T-cell (primary cell): ENCODE measurements around the gene MOBP. TPM values are rescaled to one million over a fixed set of nuclear protein-coding genes. Genes with fewer than 3 reads are reported as not detected.

Experiments used
- ATAC-seq, 4 experiments: fragments of 200-7000 bp in 3 of 4; fragments of 150-1000 bp in 1 of 4; cut with Tn5 transposase; replicated peaks in 1 of 4; 1 replicate in 3 of 4; 2 replicates in 1 of 4; pipeline ENCODE4 v1.10.0; 2021; ENCODE audit warnings: moderate library complexity in 3 of 4, mild to moderate bottlenecking in 2 of 4, moderate number of reproducible peaks in 1 of 4
- CTCF ChIA-PET, 2 donors: fragments of 300-600 bp; sonication (Branson Sonifier 250); formaldehyde crosslinking; loops; one replicate each; lab custom pipeline; 2022; ENCODE audit warnings: antibody characterized with exemption in 2 of 2; lab: Charles Lee
- POLR2A ChIA-PET, 2 donors: fragments of 300-600 bp; sonication (Branson Sonifier 250); formaldehyde crosslinking; loops; one replicate each; lab custom pipeline; 2022; ENCODE audit warnings: antibody characterized with exemption in 2 of 2; lab: Charles Lee
- DNase-seq, 35 experiments: peaks; one replicate each; pipeline versions ENCODE4 v3.0.0 to v3.0.0-alpha.2; 2013 to 2023
- H3K27ac ChIP-seq: one replicate; pipeline ENCODE4 v1.5.1; 2013; ENCODE audit warnings: low read length
- H3K27me3 ChIP-seq, 2 experiments: replicated peaks in 1 of 2; 1 replicate in 1 of 2; 2 replicates in 1 of 2; pipeline versions ENCODE4 v1.6.1 to v1.7.0; 2013; ENCODE audit warnings: low read length in 1 of 2, mixed read lengths in 1 of 2; ENCODE audit not compliant: control insufficient read depth in 2 of 2, insufficient read depth in 2 of 2; ENCODE audit errors: extremely low read depth in 1 of 2
- H3K36me3 ChIP-seq, 2 donors: 1 replicate in 1 of 2; 2 replicates in 1 of 2; pipeline versions ENCODE4 v1.6.1 to v1.7.0; 2013; ENCODE audit warnings: low read length in 1 of 2; ENCODE audit not compliant: control insufficient read depth in 2 of 2, insufficient read depth in 1 of 2; ENCODE audit errors: extremely low read depth in 1 of 2
- H3K4me1 ChIP-seq, 2 experiments: 1 replicate in 1 of 2; 2 replicates in 1 of 2; pipeline versions ENCODE4 v1.6.1 to v1.7.0; 2013; ENCODE audit warnings: low read length in 2 of 2, mixed read lengths in 1 of 2; ENCODE audit not compliant: insufficient read depth in 2 of 2, control insufficient read depth in 1 of 2; ENCODE audit errors: extremely low read depth in 1 of 2
- H3K4me3 ChIP-seq, 2 donors: 1 replicate in 1 of 2; 2 replicates in 1 of 2; pipeline versions ENCODE4 v1.5.1 to v1.7.0; 2013; ENCODE audit warnings: mild to moderate bottlenecking in 2 of 2, low read length in 1 of 2, moderate library complexity in 1 of 2; ENCODE audit not compliant: control insufficient read depth in 1 of 2; ENCODE audit errors: extremely low read depth in 1 of 2
- H3K9me3 ChIP-seq: 2 replicates; pipeline ENCODE4 v1.7.0; 2013
- H3K27ac Mint-ChIP-seq, 2 donors: one replicate each; pipeline ENCODE4 v1.8.0; 2020 to 2021; ENCODE audit warnings: mild to moderate bottlenecking in 2 of 2, mixed read lengths in 2 of 2
- H3K27me3 Mint-ChIP-seq, 2 donors: one replicate each; pipeline ENCODE4 v1.8.0; 2021 to 2022; ENCODE audit warnings: mixed read lengths in 2 of 2
- H3K36me3 Mint-ChIP-seq: one replicate; pipeline ENCODE4 v1.8.0; 2021; ENCODE audit warnings: mixed read lengths
- H3K4me1 Mint-ChIP-seq, 3 donors: one replicate each; pipeline ENCODE4 v1.8.0; 2020 to 2022; ENCODE audit warnings: mixed read lengths in 3 of 3, mild to moderate bottlenecking in 1 of 3
- H3K4me3 Mint-ChIP-seq, 3 donors: one replicate each; pipeline ENCODE4 v1.8.0; 2020 to 2022; ENCODE audit warnings: mild to moderate bottlenecking in 3 of 3, mixed read lengths in 3 of 3, moderate library complexity in 3 of 3
- H3K9me3 Mint-ChIP-seq, 3 donors: one replicate each; pipeline ENCODE4 v1.8.0; 2020 to 2022; ENCODE audit warnings: mixed read lengths in 3 of 3
- WGBS: methylation state at CpG from one replicate; pipeline ENCODE4 v1.1.5; 2013; ENCODE audit warnings: missing lambda C conversion rate; ENCODE audit not compliant: insufficient coverage; 5-methylcytosine and 5-hydroxymethylcytosine counted together
- total RNA-seq, 35 experiments: library from RNA in 6 of 35; stranded (reverse) in 6 of 35; fragments of 120-200 nt in 1 of 35; gene quantifications; one replicate each; pipeline versions ENCODE4 v1.2.1 to v1.2.4 and lab custom pipeline; 2013 to 2026

Gene MOBP
- total RNA-seq, 5 donors from 2014 or later (not counting 1 experiment from before 2014, with no cell fraction given): 0.20 TPM; not detected in 4

DNA sequence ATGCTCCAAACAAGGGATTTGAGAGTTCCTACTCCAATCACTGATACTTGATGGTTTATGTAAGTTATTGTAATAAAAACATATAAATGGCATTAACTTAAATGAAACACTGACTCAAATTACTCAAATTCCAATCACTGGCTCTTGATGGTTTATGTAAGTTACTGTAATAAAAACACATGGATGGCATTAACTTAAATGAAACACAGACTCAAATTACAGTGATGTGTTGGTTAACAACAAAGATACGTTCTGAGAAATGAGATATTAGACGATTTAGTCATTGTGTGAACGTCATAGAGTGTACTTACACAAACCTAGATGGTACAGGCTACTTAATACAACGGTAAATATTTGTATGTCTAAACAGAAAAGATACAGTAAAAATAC lies 6.6 kb downstream of the MOBP start:
- no peak for ATAC-seq
- no peak overlapping the region for H3K4me3 Mint-ChIP-seq
- no peaks in the 10 kb centered on the region for H3K36me3 ChIP-seq
- H3K36me3 Mint-ChIP-seq: no peaks in the 10 kb centered on the region
- ChIA-PET CTCF (interaction anchor here in 1 of 2 donors (0.5 kb wide), 1 partner anchor 26 kb away, joined by 3 read pairs; no protein-coding TSS in a partner anchor), POLR2A (no interaction called here)
- no peak overlapping the region for H3K27ac ChIP-seq
- WGBS: no CpG with 5 or more reads among the region's 4 CpGs
- no peak overlapping the region for H3K4me3 ChIP-seq
- H3K27ac Mint-ChIP-seq: no peak overlapping the region
- H3K9me3 Mint-ChIP-seq: peaks cover 6 to 12% (median 8%) of the 10 kb centered on the region in 3 donors
- no peaks in the 10 kb centered on the region for H3K4me1 Mint-ChIP-seq
- H3K4me1 ChIP-seq: no peaks in the 10 kb centered on the region
- H3K27me3 ChIP-seq: peaks cover 0 to 16% of the 10 kb centered on the region in 2 experiments
- no peaks in the 10 kb centered on the region for H3K9me3 ChIP-seq
- no peak for DNase-seq
- peaks cover 13 to 19% of the 10 kb centered on the region in 2 donors for H3K27me3 Mint-ChIP-seq

DNA sequence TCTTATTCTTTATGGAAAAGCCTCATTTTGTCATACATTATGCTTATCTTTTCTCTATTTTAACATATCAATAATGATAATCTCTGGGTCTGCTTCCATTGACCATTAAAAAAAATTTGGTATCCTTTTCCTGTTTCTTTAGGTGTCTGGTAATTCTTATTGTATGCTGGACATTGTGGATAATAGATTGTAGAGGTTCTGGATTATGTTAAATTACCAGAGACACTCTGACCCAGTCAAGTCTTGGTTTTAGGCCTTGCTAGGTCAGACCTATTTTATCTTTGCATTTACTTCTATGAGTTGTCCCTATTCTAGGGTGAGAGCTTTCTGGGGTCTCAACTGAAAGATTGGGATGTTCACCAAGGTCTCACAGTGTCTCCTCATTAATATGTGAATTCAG lies 9.3 kb downstream of the MOBP start:
- peaks cover 7 to 15% of the 10 kb centered on the region in 2 donors for H3K27me3 Mint-ChIP-seq
- Histone ChIP-seq H3K27ac (no peak overlapping the region), H3K9me3 (no peaks in the 10 kb centered on the region), H3K27me3 (peaks cover 2 to 9% of the 10 kb centered on the region in 2 experiments), H3K4me3 (no peak overlapping the region), H3K36me3 (no peaks in the 10 kb centered on the region), H3K4me1 (no peaks in the 10 kb centered on the region)
- H3K9me3 Mint-ChIP-seq: peaks cover 6 to 12% (median 8%) of the 10 kb centered on the region in 3 donors
- DNase-seq (no peak), ATAC-seq (no peak)
- no peak overlapping the region for H3K4me3 Mint-ChIP-seq
- H3K27ac Mint-ChIP-seq: no peak overlapping the region
- POLR2A ChIA-PET: no interaction called here
- CTCF ChIA-PET: no interaction called here
- H3K36me3 Mint-ChIP-seq: no peaks in the 10 kb centered on the region
- H3K4me1 Mint-ChIP-seq: no peaks in the 10 kb centered on the region

DNA sequence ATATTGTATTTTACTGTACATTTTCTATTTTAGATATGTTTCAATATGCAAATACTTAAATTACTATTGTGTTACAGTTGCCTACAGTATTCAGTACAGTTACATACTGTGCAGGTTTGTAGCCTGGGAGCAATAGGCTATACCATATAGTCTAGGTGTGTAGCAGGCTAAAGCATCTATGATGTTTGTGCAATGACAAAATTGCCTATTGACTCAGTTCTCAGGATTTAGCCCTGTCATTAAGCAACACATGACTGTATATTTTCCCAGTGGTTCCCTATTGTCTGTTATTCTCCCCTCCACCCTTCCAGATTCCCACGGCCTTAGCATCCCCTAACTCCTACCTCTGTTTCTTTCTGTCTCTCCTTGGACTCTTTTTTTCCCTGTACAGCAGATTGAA lies 10.7 kb downstream of the MOBP start:
- DNase-seq (no peak), ATAC-seq (no peak)
- Mint-ChIP-seq H3K9me3 (peaks cover 6 to 12% (median 8%) of the 10 kb centered on the region in 3 donors), H3K27ac (no peak overlapping the region), H3K4me3 (no peak overlapping the region), H3K36me3 (no peaks in the 10 kb centered on the region), H3K27me3 (peaks cover 2 to 3% of the 10 kb centered on the region in 2 donors), H3K4me1 (no peaks in the 10 kb centered on the region)
- no peaks in the 10 kb centered on the region for H3K36me3 ChIP-seq
- no peaks in the 10 kb centered on the region for H3K4me1 ChIP-seq
- CTCF ChIA-PET: no interaction called here
- no peak overlapping the region for H3K27ac ChIP-seq
- H3K9me3 ChIP-seq: no peaks in the 10 kb centered on the region
- 71% methylated on average over 1 of the region's 1 CpG for WGBS
- peaks cover 2 to 3% of the 10 kb centered on the region in 2 experiments for H3K27me3 ChIP-seq
- H3K4me3 ChIP-seq: no peak overlapping the region
- POLR2A ChIA-PET: no interaction called here

DNA sequence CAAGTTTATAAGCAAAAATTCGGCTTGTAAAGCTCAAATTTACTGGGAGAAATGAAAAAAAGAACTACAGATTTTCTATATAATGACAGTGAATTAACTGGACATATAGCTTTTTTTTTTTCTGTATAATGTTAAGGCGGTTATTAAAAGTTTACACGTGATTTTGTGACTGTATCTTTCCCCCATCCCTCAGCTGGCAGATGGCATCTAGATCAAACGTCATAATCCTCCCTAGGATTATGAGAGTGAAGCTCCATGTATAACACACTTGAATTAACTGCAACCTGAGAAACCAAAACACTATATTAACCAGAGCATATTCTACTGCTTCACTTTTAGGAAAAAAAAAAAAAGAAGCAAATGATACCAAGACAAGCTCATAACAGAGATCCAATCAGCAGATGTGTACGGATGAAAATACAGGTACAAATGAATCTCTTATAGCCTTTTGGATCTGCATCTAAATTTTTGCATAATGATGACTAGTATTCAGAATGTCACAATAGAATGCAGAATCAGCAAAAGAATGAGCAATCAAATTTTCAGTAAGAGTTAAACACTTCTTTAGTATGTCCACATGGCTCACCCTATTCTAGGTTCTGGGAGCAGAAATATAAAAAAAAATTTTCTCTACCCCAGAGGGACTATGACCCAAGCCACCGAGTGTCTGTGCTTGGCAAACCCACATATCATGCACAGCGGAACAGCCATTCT lies 12.4 kb downstream of the MOBP start:
- CTCF ChIA-PET: no interaction called here
- ATAC-seq (no peak), DNase-seq (no peak)
- H3K4me1 Mint-ChIP-seq: no peaks in the 10 kb centered on the region
- H3K27ac Mint-ChIP-seq: no peak overlapping the region
- 61% methylated on average over 2 of the region's 7 CpGs for WGBS
- no peaks in the 10 kb centered on the region for H3K36me3 Mint-ChIP-seq
- H3K9me3 Mint-ChIP-seq: peaks cover 6 to 12% (median 8%) of the 10 kb centered on the region in 3 donors
- H3K4me3 Mint-ChIP-seq: no peak overlapping the region
- no peak overlapping the region for H3K4me3 ChIP-seq
- no peaks in the 10 kb centered on the region for H3K27me3 Mint-ChIP-seq
- H3K27me3 ChIP-seq: peaks cover 0 to 2% of the 10 kb centered on the region in 2 experiments
- POLR2A ChIA-PET: no interaction called here
- no peaks in the 10 kb centered on the region for H3K36me3 ChIP-seq
- H3K4me1 ChIP-seq: no peaks in the 10 kb centered on the region
- no peaks in the 10 kb centered on the region for H3K9me3 ChIP-seq
- no peak overlapping the region for H3K27ac ChIP-seq

DNA sequence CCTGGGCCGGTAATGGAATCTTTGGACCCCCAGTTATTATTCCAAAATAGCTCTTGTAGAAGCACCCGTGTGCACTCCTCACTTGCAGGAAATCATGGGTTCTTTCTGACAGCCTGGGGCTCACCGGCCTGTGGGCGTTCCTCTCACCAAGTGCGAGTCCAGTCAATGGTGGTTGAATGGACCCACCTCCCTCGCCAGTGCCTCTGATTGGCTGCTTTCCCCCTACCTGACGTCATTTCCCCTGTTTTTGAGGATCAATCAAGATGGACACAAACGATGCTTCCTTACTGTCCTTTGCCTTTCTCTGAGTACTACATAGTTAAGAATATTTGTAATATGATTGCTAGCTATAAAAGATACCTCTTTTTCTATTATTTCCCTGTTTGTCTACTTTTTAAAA lies 18.1 kb downstream of the MOBP start:
- Mint-ChIP-seq H3K27ac (no peak overlapping the region), H3K27me3 (peaks cover 5 to 12% of the 10 kb centered on the region in 2 donors), H3K4me3 (no peak overlapping the region), H3K36me3 (no peaks in the 10 kb centered on the region), H3K4me1 (no peaks in the 10 kb centered on the region), H3K9me3 (no peaks in the 10 kb centered on the region)
- DNase-seq (no peak), ATAC-seq (no peak)
- Histone ChIP-seq H3K36me3 (no peaks in the 10 kb centered on the region), H3K9me3 (no peaks in the 10 kb centered on the region), H3K27me3 (peaks cover 0 to 5% of the 10 kb centered on the region in 2 experiments), H3K4me3 (no peak overlapping the region), H3K27ac (no peak overlapping the region), H3K4me1 (no peaks in the 10 kb centered on the region)
- ChIA-PET POLR2A (no interaction called here), CTCF (no interaction called here)
- WGBS: 95% methylated on average over 4 of the region's 8 CpGs

DNA sequence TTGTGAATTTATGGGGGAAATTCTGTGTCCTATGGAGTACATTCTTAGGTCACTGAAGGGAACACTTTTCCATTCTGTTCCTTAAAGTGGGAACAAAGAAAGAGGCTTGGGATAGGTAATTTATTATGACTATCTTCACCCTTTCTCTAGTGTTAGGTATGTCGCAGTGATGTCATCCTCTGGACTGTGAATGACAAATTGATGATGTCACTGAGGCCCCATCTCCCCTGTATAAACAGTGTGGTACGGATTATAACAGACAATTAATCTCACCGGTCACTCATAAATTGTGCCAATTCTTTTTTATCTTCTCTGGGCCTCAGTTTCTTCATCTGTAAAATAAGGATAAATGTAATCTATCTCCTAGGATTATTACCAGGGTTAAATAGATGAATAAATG lies 23.5 kb downstream of the MOBP start:
- Histone ChIP-seq H3K9me3 (no peaks in the 10 kb centered on the region), H3K4me3 (no peak overlapping the region), H3K4me1 (no peaks in the 10 kb centered on the region), H3K27ac (no peak overlapping the region), H3K36me3 (no peaks in the 10 kb centered on the region), H3K27me3 (peaks cover 0 to 12% of the 10 kb centered on the region in 2 experiments)
- DNase-seq (no peak), ATAC-seq (no peak)
- no CpG with 5 or more reads among the region's 3 CpGs for WGBS
- no peak overlapping the region for H3K27ac Mint-ChIP-seq
- ChIA-PET POLR2A (no interaction called here), CTCF (no interaction called here)
- H3K4me1 Mint-ChIP-seq: peaks cover 2 to 11% (median 7%) of the 10 kb centered on the region in 3 donors
- no peaks in the 10 kb centered on the region for H3K36me3 Mint-ChIP-seq
- no peak overlapping the region for H3K4me3 Mint-ChIP-seq
- no peaks in the 10 kb centered on the region for H3K9me3 Mint-ChIP-seq
- H3K27me3 Mint-ChIP-seq: peaks cover 15 to 33% of the 10 kb centered on the region in 2 donors
